Erythroblast (primary cell): ENCODE data around the gene TOX2.

Source experiments
- GATA1 ChIP-seq: IDR thresholded peaks from 2 replicates; pipeline ENCODE4 v1.6.1; 2011; ENCODE audit warnings: low read depth, mild to moderate bottlenecking, control low read depth, low read length, moderate library complexity
- POLR2A ChIP-seq: IDR thresholded peaks from 2 replicates; pipeline ENCODE4 v1.6.1; 2011; ENCODE audit warnings: mild to moderate bottlenecking, low read length

DNA sequence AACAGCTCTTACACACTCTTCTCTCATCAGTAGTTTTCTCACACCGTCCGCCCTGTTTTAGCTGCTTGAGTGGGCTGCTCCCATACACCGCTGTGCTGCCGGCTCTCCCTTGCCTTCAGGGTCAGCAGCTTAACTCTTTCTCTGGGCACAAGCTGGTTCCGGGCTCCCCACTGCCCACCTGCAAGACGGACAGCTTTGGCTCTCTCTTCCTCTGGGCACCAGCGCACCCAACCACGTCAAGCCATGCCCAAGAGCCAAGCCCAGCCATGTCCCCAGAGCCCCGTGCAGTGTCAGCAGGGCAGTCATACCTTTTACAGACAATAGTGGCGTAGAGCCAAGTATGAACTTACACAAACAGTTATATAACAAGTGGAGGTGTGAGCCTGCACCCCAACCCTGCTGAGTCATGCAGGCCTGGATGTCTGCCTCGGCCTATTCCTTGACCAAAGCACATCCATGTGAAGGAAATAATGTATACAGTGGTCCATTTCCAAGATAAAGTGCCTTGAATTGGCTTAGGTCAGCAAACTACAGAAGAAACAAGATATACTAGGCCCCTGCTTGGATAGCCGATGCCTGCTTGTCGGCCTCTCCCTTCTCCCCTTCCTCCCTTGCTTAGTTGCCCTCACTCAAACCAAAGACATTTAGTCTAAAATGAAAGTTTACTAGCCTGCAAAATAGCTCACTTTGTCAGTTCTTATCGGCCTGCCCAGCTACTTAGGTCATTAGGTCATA is 183.0 kb downstream of the TOX2 start:
- TF ChIP-seq POLR2A (no peak), GATA1 (no peak)
